ENCODE measurements around the gene DVL2. TPM values are rescaled to one million over a fixed set of nuclear protein-coding genes. Genes with fewer than 3 reads are reported as not detected.
A peak's percentile ranks its signal among the peaks of the same experiment; 100 is the strongest.

Gene DVL2
- total RNA-seq, 1 experiment from 2014 or later = 82.9 TPM

DNA sequence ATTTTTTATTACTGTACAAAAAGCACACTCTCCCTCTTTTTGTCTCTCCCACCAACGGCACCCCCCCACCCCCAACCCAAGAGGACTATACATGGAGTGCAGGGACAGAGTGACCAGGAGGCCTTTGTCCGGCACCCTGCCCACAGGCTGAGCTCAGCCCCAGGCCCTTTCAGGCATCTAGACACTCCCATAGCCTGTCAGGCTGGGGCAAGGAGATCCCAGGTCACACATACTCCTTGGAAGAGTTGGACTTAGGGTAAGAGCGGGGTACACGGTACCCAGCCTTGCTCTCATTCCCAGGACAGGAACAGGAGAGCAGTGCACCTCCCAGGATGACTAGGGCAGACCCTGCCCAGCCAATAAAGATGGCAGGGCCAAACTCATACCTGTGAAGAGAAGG is 25.8 kb upstream of the DVL2 start:
- Histone ChIP-seq H3K56ac (ENCODE audit: insufficient read length, low read depth, low read length) (no peak overlapping the region), H3K23me2 (ENCODE audit: insufficient read length, low read depth, low read length, poor library complexity, severe bottlenecking) (peaks cover 25% of the 10 kb centered on the region), H4K5ac (ENCODE audit: insufficient read length, low read depth, low read length) (no peak overlapping the region), H3K27me3 (ENCODE audit: insufficient read depth, low read length) (no peaks in the 10 kb centered on the region), H3K9ac (ENCODE audit: extremely low read depth, insufficient read length, low read length) (peak overlapping the region; percentile 44), H2BK15ac (ENCODE audit: low read depth, low read length) (no peak overlapping the region), H3K79me2 (ENCODE audit: insufficient read depth, low read length) (peaks cover 8% of the 10 kb centered on the region; the same call in 1 of the 2 replicates), H4K20me1 (ENCODE audit: control insufficient read depth, insufficient read depth, insufficient read length) (no peaks in the 10 kb centered on the region), H3K14ac (ENCODE audit: insufficient read depth, low read length) (no peak overlapping the region; the same call in 1 of the 2 replicates), H3K18ac (ENCODE audit: insufficient read length, low read depth, low read length) (no peak overlapping the region), H4K8ac (replicated peaks; ENCODE audit: insufficient read length, low read depth, low read length) (no peak overlapping the region), H3K4ac (ENCODE audit: low read depth, low read length) (no peak overlapping the region), H3K79me1 (ENCODE audit: insufficient read depth, low read depth, low read length, poor library complexity, severe bottlenecking) (no peaks in the 10 kb centered on the region), H2BK12ac (ENCODE audit: insufficient read length, low read depth, low read length) (no peak overlapping the region), H3T11ph (ENCODE audit: low read length) (no peak overlapping the region), H2AFZ (ENCODE audit: low read length) (no peak overlapping the region), H3K9me3 (ENCODE audit: control insufficient read depth, low read depth, low read length) (no peaks in the 10 kb centered on the region), H2AK5ac (ENCODE audit: insufficient read length, low read length) (no peak overlapping the region), H3K4me2 (ENCODE audit: insufficient read depth, insufficient read length, low read length) (peak overlapping the region; percentile 76), H3K4me1 (ENCODE audit: insufficient read depth, low read length) (peaks cover 4% of the 10 kb centered on the region; the same call in 1 of the 2 replicates), H2BK5ac (ENCODE audit: insufficient read length, low read length) (no peak overlapping the region), H4K91ac (ENCODE audit: insufficient read length, low read depth, low read length) (no peak overlapping the region), H3K23ac (ENCODE audit: insufficient read length, low read depth, low read length) (no peak overlapping the region), H2BK120ac (ENCODE audit: low read depth, low read length, poor library complexity, severe bottlenecking) (no peak overlapping the region), H3K27ac (ENCODE audit: insufficient read length, low read depth, low read length) (no peak overlapping the region), H2BK20ac (ENCODE audit: low read depth, low read length, poor library complexity, severe bottlenecking) (no peak overlapping the region)
- TF ChIP-seq, protein P1, sequence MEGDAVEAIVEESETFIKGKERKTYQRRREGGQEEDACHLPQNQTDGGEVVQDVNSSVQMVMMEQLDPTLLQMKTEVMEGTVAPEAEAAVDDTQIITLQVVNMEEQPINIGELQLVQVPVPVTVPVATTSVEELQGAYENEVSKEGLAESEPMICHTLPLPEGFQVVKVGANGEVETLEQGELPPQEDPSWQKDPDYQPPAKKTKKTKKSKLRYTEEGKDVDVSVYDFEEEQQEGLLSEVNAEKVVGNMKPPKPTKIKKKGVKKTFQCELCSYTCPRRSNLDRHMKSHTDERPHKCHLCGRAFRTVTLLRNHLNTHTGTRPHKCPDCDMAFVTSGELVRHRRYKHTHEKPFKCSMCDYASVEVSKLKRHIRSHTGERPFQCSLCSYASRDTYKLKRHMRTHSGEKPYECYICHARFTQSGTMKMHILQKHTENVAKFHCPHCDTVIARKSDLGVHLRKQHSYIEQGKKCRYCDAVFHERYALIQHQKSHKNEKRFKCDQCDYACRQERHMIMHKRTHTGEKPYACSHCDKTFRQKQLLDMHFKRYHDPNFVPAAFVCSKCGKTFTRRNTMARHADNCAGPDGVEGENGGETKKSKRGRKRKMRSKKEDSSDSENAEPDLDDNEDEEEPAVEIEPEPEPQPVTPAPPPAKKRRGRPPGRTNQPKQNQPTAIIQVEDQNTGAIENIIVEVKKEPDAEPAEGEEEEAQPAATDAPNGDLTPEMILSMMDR (conservative IDR thresholded peaks at IDR 0.05) = no peak
- DNase-seq = no peak
- Mint-ChIP-seq H3K36me3 (ENCODE audit: insufficient read depth in 1 of 3, low read depth in 3 of 3) (peaks cover 12 to 51% (median 38%) of the 10 kb centered on the region in 3 experiments), H3K4me3 (peak overlapping the region; percentile 86 to 93), H3K9me3 (peaks cover 0 to 4% of the 10 kb centered on the region in 2 experiments; a peak in 1 of 5 replicates), H3K27ac (peak overlapping the region in 1 of 3 experiments; percentile 98; a peak in 3 of 7 replicates), H3K27me3 (ENCODE audit: low read depth) (peaks cover 2% of the 10 kb centered on the region), H3K4me1 (peaks cover 24 to 38% of the 10 kb centered on the region in 2 experiments)
- WGBS (ENCODE audit: extremely low coverage, insufficient read length, low lambda C conversion rate) = no CpG with 5 or more reads among the region's 4 CpGs

All from H9 (cell line).